Renal cortical epithelial cell (primary cell): ENCODE results near the gene RAPGEF2. TPM values are rescaled to one million over a fixed set of nuclear protein-coding genes. Genes with fewer than 3 reads are reported as not detected.
A peak's percentile ranks its signal among the peaks of the same experiment; 100 is the strongest.
"Not testable (repeated sequence)": the region's sequence is repeated elsewhere in the genome, so short reads cannot be mapped to it uniquely, and the experiment has no call there.

ENCODE experiments used
- DNase-seq: peaks from one replicate; pipeline ENCODE4 v3.0.0-alpha.2; 2011; ENCODE audit warnings: low read depth
- total RNA-seq: library from RNA; depleted of rRNA; stranded (reverse); fragments of >200 nt; gene quantifications from 2 replicates; pipeline ENCODE4 v1.2.3, GENCODE V29; 2014

The RAPGEF2 gene, protein sequence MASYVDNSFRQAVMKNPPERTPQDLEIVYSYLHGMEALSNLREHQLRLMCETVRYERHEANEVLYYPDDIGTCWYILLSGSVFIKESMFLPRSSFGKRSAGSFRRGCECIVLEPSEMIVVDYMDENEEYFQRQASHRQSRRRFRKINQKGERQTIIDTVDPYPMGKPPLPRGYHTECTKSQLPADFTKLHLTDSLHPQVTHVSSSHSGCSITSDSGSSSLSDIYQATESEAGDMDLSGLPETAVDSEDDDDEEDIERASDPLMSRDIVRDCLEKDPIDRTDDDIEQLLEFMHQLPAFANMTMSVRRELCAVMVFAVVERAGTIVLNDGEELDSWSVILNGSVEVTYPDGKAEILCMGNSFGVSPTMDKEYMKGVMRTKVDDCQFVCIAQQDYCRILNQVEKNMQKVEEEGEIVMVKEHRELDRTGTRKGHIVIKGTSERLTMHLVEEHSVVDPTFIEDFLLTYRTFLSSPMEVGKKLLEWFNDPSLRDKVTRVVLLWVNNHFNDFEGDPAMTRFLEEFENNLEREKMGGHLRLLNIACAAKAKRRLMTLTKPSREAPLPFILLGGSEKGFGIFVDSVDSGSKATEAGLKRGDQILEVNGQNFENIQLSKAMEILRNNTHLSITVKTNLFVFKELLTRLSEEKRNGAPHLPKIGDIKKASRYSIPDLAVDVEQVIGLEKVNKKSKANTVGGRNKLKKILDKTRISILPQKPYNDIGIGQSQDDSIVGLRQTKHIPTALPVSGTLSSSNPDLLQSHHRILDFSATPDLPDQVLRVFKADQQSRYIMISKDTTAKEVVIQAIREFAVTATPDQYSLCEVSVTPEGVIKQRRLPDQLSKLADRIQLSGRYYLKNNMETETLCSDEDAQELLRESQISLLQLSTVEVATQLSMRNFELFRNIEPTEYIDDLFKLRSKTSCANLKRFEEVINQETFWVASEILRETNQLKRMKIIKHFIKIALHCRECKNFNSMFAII (N-terminal part only)
- 42.7 and 66.9 TPM in 2 replicates for total RNA-seq

GRCh38 chr4:159102622-159103383 lies at the start of gene RAPGEF2:
TSS of gene RAPGEF2 (plus strand) at chr4:159103079. CDS start at chr4:159104163, 1,084 bp downstream.
- DNase-seq, result peak; percentile 84

GRCh38 chr4:159055833-159056232 lies 47.0 kb upstream of the RAPGEF2 start:
- DNase-seq, result no peak

DNA sequence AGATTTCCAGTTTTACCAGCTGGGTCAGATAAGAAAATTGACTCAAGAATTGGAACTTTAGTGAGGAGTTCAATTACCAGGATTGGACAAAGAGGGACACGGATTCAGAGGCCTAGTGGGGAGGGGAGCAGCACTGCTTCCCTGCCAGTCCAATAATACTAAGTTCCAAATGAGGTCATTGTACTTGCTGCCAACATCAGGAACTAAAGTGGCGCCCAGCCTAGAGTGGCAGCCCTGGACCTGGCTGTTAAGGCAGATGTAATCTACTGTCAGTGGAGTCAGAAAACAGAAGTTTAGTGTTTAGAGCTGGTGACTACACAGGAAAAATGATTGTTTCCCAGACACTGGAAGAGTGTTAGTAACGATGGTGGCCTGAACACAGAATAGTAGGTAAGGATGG lies 42.7 kb upstream of the RAPGEF2 start:
- no peak for DNase-seq

DNA sequence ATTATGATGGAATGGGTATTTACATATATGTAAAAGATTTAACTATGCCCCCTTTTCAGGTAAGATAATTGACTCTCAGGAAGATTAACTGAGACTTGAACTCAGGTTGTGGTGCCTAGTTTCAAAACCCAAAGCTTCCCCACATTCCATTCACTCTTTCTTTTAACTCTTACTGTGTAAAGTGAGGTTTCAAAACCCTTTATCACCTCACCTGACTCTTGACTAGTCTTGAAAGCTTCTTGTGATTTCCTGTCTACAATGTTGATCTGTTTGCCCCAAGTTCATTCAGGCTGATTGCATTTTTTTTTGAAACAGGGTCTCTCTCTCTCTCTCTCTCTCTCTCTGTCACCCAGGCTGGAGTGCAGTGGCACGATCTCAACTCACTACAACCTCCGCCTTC lies 40.5 kb upstream of the RAPGEF2 start:
- DNase-seq, result no peak

DNA sequence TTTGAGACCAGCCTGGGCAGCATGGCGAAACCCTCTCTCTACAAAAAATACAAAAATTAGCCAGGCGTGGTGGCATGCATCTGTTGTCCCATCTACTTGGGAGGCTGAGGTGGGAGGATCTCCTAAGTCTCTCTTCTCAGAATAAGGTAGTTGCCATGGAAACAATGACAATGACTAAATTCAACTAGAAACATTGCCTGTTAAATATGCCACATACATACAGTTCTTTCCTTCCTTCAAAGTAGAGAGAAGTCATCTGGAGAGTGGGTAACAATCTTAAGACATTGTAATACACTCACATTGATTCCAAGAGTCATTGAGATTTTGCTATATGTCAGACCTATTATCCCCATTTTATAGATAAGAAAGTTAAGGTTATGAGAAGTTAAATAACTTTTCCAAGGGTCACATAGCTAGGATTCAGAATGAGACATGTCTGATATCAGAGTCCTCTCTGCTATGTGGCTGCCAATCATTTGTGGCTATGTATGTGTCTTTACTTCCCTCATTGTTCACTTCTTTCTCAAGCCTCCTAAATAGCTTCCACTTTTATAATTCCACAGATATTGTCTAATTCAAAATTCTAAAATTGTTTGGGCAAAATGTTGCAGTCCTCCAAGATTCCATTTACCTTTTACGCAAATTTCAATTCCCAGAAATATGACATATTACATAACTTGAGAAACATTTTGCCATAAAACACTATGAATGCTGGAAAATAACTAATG lies 37.2 kb upstream of the RAPGEF2 start:
- no peak for DNase-seq

GRCh38 chr4:159068139-159068538 lies 34.7 kb upstream of the RAPGEF2 start:
- not testable (repeated sequence) for DNase-seq

DNA sequence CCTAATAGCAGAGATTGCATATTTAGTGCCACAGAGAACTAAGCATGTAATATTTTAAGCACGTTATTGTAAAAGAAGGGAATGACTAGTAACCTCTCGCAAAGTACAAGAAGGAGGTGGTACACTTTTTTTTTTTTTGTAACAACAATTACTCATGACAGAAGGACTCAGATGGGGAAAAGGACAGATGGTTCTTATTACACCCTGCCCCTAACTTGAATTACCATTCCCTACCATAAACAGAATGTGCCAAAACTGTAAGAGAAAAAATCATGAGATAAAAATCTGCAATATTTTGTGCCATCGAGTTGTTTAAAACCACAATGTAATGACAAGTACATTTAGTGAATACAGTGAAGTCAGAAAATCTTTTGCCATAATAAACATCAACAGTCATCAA lies 33.0 kb upstream of the RAPGEF2 start:
- no peak for DNase-seq

- peak; percentile 53 for DNase-seq
Measured at GRCh38 chr4:159070742-159071141, 32.1 kb upstream of the RAPGEF2 start.

GRCh38 chr4:159071178-159071968 lies 31.5 kb upstream of the RAPGEF2 start:
- DNase-seq, result peak; percentile 93

DNA sequence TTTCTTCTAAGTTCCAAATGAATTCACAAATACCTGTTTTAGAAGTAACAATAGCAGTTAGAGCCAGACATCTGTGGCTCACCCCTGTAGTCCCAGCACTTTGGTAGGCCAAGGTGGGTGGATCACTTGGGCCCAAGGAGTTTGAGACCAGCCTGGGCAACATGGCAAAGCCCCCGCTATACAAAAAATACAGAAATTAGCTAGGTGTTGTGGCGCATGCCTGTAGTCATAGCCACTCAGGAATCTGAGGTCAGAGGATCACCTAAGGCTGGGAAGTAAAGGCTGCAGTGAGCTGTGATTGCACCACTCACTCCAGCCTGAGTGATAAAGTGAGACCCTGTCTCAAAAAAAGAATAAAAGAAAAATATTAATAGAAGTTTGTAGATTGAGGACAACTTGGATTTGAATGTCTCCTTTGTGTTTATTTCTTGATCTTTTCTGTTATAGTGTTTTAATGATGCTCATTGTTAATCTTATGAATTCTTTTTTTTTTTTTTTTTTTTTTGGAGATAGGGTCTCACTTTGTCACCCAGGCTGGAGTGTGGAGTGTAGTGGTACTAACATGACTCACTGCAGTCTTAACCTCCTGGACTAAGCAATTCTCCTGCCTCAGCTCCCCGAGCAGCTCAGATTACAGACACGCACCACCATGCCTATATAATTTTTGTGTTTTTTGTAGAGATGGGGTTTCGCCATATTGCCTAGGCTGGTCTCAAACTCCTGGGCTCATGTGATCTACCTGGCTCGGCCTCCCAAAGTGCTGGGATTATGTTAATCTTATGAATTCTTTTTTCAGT lies 30.7 kb upstream of the RAPGEF2 start:
- DNase-seq, result no peak

DNA sequence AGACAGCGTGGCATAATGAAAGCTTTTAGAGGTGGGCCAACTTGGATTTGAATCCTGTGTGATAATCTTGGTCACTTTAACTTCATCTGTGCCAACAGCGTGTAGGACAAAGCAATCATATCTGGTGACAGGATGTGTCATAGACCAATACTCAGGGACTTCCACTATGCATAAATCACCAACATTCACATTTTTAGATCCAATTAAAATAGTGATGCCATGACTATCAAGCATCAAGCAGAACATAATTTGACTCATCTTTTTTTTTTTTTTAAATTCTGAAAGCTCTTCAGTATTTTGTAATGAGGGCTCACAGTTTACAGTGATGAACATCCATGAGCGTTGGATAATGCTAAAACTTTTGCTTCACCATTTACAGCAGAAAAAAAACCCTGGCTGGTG lies 27.3 kb upstream of the RAPGEF2 start:
- no peak for DNase-seq

- not testable (repeated sequence) for DNase-seq
Measured at GRCh38 chr4:159077018-159077417, 25.9 kb upstream of the RAPGEF2 start.

GRCh38 chr4:159077702-159078495 lies 25.0 kb upstream of the RAPGEF2 start:
- DNase-seq, result peak; percentile 45

GRCh38 chr4:159079074-159079473 lies 23.8 kb upstream of the RAPGEF2 start:
- DNase-seq, result no peak

DNA sequence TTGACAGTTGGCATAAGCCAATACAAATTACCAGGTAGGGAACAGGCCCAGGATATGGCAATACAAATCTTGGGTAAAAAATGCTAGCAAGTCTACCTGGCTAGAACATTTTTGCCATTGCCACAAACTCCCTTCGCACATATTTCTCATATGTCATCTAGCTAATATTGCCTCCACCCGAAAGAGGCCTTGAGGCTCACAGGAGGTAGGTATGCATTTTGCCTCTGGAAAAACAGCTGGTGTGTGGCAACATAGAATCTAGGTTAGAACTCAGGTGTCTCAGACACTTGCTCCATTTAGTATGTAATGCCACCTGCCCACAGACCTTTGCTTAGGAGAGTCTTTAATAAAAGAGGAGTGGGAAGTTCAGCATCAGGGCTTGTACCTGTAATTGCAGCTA lies 16.3 kb upstream of the RAPGEF2 start:
- DNase-seq, result no peak

DNA sequence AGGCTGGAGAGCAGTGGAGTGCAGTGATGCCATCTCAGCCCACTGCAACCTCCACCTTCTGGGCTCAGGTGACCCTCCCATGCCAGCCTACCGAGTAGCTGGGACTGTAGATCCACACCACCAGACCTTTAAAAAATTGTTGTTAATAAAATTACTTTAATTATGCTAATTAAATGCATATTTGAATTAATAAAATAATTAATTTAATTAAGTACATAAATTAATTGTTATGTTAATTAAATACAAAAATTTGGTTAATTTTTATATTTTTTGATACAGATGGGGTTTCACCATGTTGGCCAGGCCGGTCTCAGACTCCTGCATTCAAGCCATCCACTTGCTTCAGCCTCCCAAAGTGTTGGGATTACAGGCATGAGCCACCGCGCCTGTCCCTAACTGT lies 12.6 kb upstream of the RAPGEF2 start:
- no peak for DNase-seq

- DNase-seq, result not testable (repeated sequence)
Measured at GRCh38 chr4:159094156-159094555, 8.7 kb upstream of the RAPGEF2 start.

DNA sequence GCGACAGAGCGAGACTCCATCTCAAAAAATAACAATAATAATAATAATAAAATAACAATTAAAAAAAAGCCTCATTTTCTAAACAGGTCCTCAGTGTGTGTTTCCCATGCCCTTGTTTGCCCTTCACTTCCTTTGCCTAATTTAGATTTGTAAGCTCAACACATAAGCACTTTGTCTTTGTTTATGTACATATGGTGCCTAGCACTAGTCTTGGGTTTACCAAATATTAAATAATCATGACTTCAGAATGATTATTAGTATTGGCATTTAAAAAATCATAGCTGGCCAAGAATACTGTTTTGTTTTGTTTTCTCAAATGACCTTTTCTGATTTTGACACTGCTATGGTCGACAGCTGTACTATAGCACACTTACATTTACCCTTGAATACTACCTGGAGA lies 6.4 kb upstream of the RAPGEF2 start:
- no peak for DNase-seq

- no peak for DNase-seq
Measured at GRCh38 chr4:159097144-159097543, 5.7 kb upstream of the RAPGEF2 start.
